A673 (cell line): Measurements from ENCODE around the gene TMC1. TPM values are rescaled to one million over a fixed set of nuclear protein-coding genes. Genes with fewer than 3 reads are reported as not detected.
"Not testable (repeated sequence)": the region's sequence is repeated elsewhere in the genome, so short reads cannot be mapped to it uniquely, and the experiment has no call there.

Source experiments
- BruUV-seq: library from RNA; stranded (reverse); fragments of 400-500 nt; replicated peaks from 2 replicates; lab custom pipeline; 2021; lab: Mats Ljungman, UMichigan
- CTCF ChIA-PET: fragments of 300-600 bp; sonication (Branson Sonifier 250); formaldehyde crosslinking; loops from one replicate; lab custom pipeline; 2022; ENCODE audit warnings: antibody characterized with exemption; lab: Charles Lee
- POLR2A ChIA-PET: fragments of 300-600 bp; sonication (Branson Sonifier 250); formaldehyde crosslinking; loops from one replicate; lab custom pipeline; 2022; ENCODE audit warnings: antibody characterized with exemption; ENCODE audit not compliant: low non-redundant PET; lab: Charles Lee
- DNase-seq: peaks from one replicate; pipeline ENCODE4 v3.0.0-alpha.2; 2015; ENCODE audit warnings: low spot score
- H3K27ac ChIP-seq: fragments of 200-600 bp; sonication (generic); 2 replicates; pipeline ENCODE4 v1.5.1; 2016; ENCODE audit warnings: mixed run types, low read depth, mild to moderate bottlenecking, mixed read lengths, antibody characterized with exemption, low read length; ENCODE audit not compliant: poor library complexity, severe bottlenecking
- H3K27me3 ChIP-seq: fragments of 200-600 bp; sonication (generic); replicated peaks from 2 replicates; pipeline ENCODE4 v1.6.1; 2017; ENCODE audit warnings: mixed run types, low read depth, mild to moderate bottlenecking, mixed read lengths, antibody characterized with exemption, low read length; ENCODE audit not compliant: insufficient read depth, poor library complexity
- H3K36me3 ChIP-seq: fragments of 200-600 bp; sonication (generic); 2 replicates; pipeline ENCODE4 v1.6.1; 2016; ENCODE audit warnings: mixed run types, mild to moderate bottlenecking, mixed read lengths, antibody characterized with exemption, low read length; ENCODE audit not compliant: insufficient read depth, poor library complexity, severe bottlenecking
- H3K4me1 ChIP-seq: fragments of 200-600 bp; sonication (generic); 2 replicates; pipeline ENCODE4 v1.6.1; 2017; ENCODE audit warnings: mixed run types, mild to moderate bottlenecking, mixed read lengths, antibody characterized with exemption, low read length; ENCODE audit not compliant: insufficient read depth, poor library complexity, severe bottlenecking
- H3K4me3 ChIP-seq: fragments of 200-600 bp; sonication (generic); 2 replicates; pipeline ENCODE4 v1.5.1; 2016; ENCODE audit warnings: low read depth, mixed run types, mild to moderate bottlenecking, mixed read lengths, low read length; ENCODE audit not compliant: poor library complexity, severe bottlenecking
- H3K9me3 ChIP-seq: fragments of 200-600 bp; sonication (generic); 2 replicates; pipeline ENCODE4 v1.6.1; 2016; ENCODE audit warnings: mixed run types, low read depth, mild to moderate bottlenecking, mixed read lengths, antibody characterized with exemption, low read length; ENCODE audit not compliant: poor library complexity, severe bottlenecking
- EZH2 ChIP-seq: fragments of 200-600 bp; sonication (generic); IDR thresholded peaks from 2 replicates; pipeline ENCODE4 v1.6.1; 2017; ENCODE audit warnings: borderline replicate concordance, low read depth, mild to moderate bottlenecking, mixed read lengths, antibody characterized with exemption, low read length; ENCODE audit not compliant: poor library complexity, severe bottlenecking
- intact Hi-C: fragments of 100-400 bp; cut with micrococcal nuclease; formaldehyde crosslinking; loops from one replicate; pipeline ENCODE4 v1.10.0; 2022; ENCODE audit not compliant: unreplicated experiment
- total RNA-seq: library from RNA; stranded (reverse); gene quantifications from 2 replicates; pipeline ENCODE4 v1.2.3, GENCODE V29; 2021
- TF ChIP-seq, protein P1 (sequence below): fragments of 300-800, 200-600 bp; sonication (generic); conservative IDR thresholded peaks from 2 replicates; pipeline ENCODE4 v1.5.1; 2017; ENCODE audit warnings: low read depth, mild to moderate bottlenecking, antibody characterized with exemption, low read length, moderate library complexity, mixed read lengths

The TMC1 gene
- total RNA-seq, 1 experiment from 2014 or later, result 0.75 TPM

- H3K9me3 ChIP-seq, result no peaks in the 10 kb centered on the region
- DNase-seq, result no peak
- intact Hi-C loops, result no loop called here
- H3K27ac ChIP-seq, result no peak overlapping the region
- H3K27me3 ChIP-seq, result no peaks in the 10 kb centered on the region
- H3K36me3 ChIP-seq, result no peaks in the 10 kb centered on the region
- POLR2A ChIA-PET, result no interaction called here
- TF ChIP-seq EZH2, result no peak
- TF ChIP-seq, protein P1, sequence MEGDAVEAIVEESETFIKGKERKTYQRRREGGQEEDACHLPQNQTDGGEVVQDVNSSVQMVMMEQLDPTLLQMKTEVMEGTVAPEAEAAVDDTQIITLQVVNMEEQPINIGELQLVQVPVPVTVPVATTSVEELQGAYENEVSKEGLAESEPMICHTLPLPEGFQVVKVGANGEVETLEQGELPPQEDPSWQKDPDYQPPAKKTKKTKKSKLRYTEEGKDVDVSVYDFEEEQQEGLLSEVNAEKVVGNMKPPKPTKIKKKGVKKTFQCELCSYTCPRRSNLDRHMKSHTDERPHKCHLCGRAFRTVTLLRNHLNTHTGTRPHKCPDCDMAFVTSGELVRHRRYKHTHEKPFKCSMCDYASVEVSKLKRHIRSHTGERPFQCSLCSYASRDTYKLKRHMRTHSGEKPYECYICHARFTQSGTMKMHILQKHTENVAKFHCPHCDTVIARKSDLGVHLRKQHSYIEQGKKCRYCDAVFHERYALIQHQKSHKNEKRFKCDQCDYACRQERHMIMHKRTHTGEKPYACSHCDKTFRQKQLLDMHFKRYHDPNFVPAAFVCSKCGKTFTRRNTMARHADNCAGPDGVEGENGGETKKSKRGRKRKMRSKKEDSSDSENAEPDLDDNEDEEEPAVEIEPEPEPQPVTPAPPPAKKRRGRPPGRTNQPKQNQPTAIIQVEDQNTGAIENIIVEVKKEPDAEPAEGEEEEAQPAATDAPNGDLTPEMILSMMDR, result no peak
- H3K4me3 ChIP-seq, result no peak overlapping the region
- BruUV-seq, result no TSS peak
- H3K4me1 ChIP-seq, result peaks cover 8% of the 10 kb centered on the region
- CTCF ChIA-PET, result no interaction called here
These were observed 19.0 kb downstream of the TMC1 start for GRCh38 chr9:72540348-72540873.

- BruUV-seq, H3K36me3 ChIP-seq, H3K27me3 ChIP-seq, H3K9me3 ChIP-seq, intact Hi-C loops, POLR2A ChIA-PET, H3K27ac ChIP-seq, H3K4me3 ChIP-seq, CTCF ChIA-PET, H3K4me1 ChIP-seq, DNase-seq: not testable (repeated sequence)
These were observed 21.1 kb downstream of the TMC1 start for GRCh38 chr9:72542537-72542833.

DNA sequence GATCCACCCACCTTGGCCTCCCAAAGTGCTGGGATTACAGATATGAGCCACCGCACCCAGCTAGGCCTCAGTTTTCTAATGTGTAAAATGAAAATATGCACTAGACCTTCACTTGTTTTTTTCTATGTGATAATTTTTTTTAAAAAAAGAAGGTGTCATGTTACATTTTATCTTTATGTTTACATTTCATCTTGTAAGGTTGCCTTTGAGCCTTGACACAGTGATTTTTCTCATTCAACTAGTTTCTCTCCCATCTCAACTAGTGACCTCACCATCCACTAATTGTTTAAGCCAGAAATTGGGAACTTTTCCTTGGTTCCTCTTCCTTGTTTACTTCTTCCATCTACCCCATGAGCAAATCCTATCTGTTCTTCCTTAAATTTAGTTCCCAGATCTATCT is 21.5 kb downstream of the TMC1 start:
- CTCF ChIA-PET, result no interaction called here
- DNase-seq, result no peak
- no peak for TF ChIP-seq EZH2
- TF ChIP-seq, protein P1, result no peak

GRCh38 chr9:72551306-72551705 is 29.9 kb downstream of the TMC1 start:
- H3K36me3 ChIP-seq, result no peaks in the 10 kb centered on the region
- H3K27ac ChIP-seq, result no peak overlapping the region
- BruUV-seq, result no TSS peak
- POLR2A ChIA-PET, result no interaction called here
- H3K4me1 ChIP-seq, result no peaks in the 10 kb centered on the region
- intact Hi-C loops, result no loop called here
- H3K4me3 ChIP-seq, result no peak overlapping the region
- no peak for DNase-seq
- TF ChIP-seq, protein P1, result no peak
- TF ChIP-seq EZH2, result no peak
- no peaks in the 10 kb centered on the region for H3K27me3 ChIP-seq
- CTCF ChIA-PET, result no interaction called here
- H3K9me3 ChIP-seq, result no peaks in the 10 kb centered on the region

More for the DNA sequence above, 21.5 kb downstream of the TMC1 start:
- Histone ChIP-seq H3K9me3 (no peaks in the 10 kb centered on the region), H3K27ac (no peak overlapping the region), H3K4me3 (no peak overlapping the region), H3K27me3 (no peaks in the 10 kb centered on the region), H3K4me1 (peaks cover 8% of the 10 kb centered on the region), H3K36me3 (no peaks in the 10 kb centered on the region)
- no TSS peak for BruUV-seq
- intact Hi-C loops, result no loop called here
- POLR2A ChIA-PET, result no interaction called here
